GM06990 (cell line): ENCODE data around the gene C16orf96.
"Not testable (repeated sequence)": the region's sequence is repeated elsewhere in the genome, so short reads cannot be mapped to it uniquely, and the experiment has no call there.

Source experiments
- DNase-seq: peaks from one replicate; pipeline ENCODE4 v3.0.0-alpha.2; 2011; ENCODE audit not compliant: insufficient read length; ENCODE audit errors: extremely low read depth
- H3K27me3 ChIP-seq: replicated peaks from 2 replicates; pipeline ENCODE4 v1.6.0; 2011; ENCODE audit warnings: low read length; ENCODE audit not compliant: control insufficient read depth, insufficient read depth
- H3K36me3 ChIP-seq: 2 replicates; pipeline ENCODE4 v1.5.1; 2011; ENCODE audit warnings: low read length; ENCODE audit not compliant: control insufficient read depth, insufficient read depth
- H3K4me3 ChIP-seq: replicated peaks from 2 replicates; pipeline ENCODE4 v1.5.1; 2011; ENCODE audit warnings: low read depth, mild to moderate bottlenecking, control low read depth, low read length
- TF ChIP-seq, protein P1 (sequence below): IDR thresholded peaks from 2 replicates; pipeline ENCODE4 v1.5.1; 2011; ENCODE audit warnings: low read length, control low read depth, mild to moderate bottlenecking, inconsistent platforms; ENCODE audit not compliant: insufficient read depth, poor library complexity, severe bottlenecking

The C16orf96 gene

DNA sequence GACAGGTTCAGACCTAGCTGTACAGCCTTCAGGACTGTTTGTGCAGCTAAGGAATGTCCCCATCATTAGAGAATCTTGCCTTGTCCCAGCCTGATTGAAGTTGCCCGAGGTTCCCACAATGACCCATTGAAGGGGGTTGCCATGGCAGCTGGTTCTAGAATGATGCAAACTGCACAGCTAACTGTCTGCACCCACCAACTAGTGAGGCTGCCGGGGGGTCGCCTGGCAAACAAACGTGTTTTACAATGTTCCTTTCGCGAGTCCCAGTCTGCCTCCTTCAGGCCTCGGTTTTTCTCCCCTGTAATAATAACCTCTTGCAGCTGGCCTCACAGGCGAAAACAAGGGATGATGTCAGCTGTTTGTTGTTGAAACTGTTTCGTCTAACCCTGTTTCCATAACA is 5.5 kb downstream of the C16orf96 start:
- Histone ChIP-seq H3K36me3 (no peaks in the 10 kb centered on the region), H3K27me3 (no peaks in the 10 kb centered on the region; the same call in 1 of the 2 replicates), H3K4me3 (no peak overlapping the region)
- no peak for DNase-seq
- TF ChIP-seq, protein P1, sequence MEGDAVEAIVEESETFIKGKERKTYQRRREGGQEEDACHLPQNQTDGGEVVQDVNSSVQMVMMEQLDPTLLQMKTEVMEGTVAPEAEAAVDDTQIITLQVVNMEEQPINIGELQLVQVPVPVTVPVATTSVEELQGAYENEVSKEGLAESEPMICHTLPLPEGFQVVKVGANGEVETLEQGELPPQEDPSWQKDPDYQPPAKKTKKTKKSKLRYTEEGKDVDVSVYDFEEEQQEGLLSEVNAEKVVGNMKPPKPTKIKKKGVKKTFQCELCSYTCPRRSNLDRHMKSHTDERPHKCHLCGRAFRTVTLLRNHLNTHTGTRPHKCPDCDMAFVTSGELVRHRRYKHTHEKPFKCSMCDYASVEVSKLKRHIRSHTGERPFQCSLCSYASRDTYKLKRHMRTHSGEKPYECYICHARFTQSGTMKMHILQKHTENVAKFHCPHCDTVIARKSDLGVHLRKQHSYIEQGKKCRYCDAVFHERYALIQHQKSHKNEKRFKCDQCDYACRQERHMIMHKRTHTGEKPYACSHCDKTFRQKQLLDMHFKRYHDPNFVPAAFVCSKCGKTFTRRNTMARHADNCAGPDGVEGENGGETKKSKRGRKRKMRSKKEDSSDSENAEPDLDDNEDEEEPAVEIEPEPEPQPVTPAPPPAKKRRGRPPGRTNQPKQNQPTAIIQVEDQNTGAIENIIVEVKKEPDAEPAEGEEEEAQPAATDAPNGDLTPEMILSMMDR: no peak

DNA sequence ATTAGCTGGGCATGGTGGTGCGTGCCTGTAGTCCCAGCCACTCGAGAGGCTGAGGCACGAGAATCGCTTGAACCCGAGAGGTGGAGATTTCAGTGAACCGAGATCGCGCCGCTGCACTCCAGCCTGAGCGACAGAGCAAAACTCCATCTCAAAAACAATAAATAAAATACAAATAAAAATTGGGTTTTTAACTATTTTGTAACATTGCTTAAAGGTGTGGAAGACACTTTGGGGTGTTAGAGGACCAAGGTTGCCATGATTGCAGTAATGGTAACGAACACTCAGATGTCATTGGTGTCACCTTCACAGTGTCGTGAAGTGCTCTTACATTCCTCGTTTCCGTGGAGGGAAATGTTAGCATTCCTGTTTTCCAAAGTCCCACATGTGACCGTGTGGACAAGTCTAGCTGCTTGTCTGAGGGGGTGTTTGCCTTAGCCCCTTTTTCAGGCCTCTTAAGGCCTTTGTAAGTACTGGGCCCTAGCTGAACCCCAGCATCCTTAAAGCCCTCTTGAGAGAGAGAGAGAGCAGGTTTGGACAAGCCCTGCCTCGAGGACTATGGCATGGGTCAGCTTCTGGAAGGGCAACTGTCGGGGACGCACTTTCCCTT is 8.6 kb downstream of the C16orf96 start:
- Histone ChIP-seq H3K36me3 (no peaks in the 10 kb centered on the region), H3K27me3 (no peaks in the 10 kb centered on the region; the same call in 1 of the 2 replicates), H3K4me3 (no peak overlapping the region)
- no peak for DNase-seq
- TF ChIP-seq, protein P1: no peak

DNA sequence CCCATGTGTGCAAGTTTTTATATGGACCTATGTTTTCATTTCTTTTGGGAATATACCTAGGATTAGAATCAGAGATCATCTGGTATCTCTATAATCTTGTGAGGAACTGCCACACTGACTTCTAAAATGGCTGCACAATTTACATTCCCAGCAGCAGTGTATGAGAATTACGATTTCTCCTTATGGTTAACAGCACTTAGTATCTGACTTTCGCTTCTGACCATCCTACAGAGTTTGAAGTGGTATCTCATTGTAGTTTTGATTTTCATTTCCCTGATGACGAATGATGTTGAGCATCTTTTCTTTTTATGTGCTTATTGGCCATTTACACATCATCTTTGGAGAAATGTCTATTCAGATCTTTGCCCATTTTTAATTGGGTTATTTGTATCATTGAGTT is 10.0 kb downstream of the C16orf96 start:
- TF ChIP-seq, protein P1: no peak
- no peak for DNase-seq
- H3K27me3 ChIP-seq: no peaks in the 10 kb centered on the region; the same call in 1 of the 2 replicates
- H3K4me3 ChIP-seq: no peak overlapping the region
- no peaks in the 10 kb centered on the region for H3K36me3 ChIP-seq

DNA sequence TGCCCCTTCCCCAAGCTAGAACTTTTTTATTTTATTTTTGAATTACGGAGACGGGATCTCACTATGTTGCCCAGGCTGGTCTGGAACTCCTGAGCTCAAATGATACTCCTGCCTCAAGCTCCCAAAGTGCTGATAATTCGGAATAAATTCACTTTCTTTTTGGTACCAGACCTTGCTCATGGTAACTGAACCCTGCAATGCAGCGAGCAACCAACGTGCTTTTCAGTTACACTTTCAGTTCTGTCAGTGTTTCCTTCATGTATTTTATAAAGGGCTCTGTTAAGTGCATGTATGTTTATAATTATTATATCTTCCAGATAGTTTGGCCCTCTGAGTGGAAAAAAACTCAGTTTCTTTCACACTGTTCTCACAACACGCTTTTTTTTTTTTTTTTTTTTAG is 13.9 kb downstream of the C16orf96 start:
- Histone ChIP-seq H3K27me3 (no peaks in the 10 kb centered on the region), H3K36me3 (no peaks in the 10 kb centered on the region), H3K4me3 (no peak overlapping the region)
- DNase-seq: no peak
- TF ChIP-seq, protein P1: no peak

DNA sequence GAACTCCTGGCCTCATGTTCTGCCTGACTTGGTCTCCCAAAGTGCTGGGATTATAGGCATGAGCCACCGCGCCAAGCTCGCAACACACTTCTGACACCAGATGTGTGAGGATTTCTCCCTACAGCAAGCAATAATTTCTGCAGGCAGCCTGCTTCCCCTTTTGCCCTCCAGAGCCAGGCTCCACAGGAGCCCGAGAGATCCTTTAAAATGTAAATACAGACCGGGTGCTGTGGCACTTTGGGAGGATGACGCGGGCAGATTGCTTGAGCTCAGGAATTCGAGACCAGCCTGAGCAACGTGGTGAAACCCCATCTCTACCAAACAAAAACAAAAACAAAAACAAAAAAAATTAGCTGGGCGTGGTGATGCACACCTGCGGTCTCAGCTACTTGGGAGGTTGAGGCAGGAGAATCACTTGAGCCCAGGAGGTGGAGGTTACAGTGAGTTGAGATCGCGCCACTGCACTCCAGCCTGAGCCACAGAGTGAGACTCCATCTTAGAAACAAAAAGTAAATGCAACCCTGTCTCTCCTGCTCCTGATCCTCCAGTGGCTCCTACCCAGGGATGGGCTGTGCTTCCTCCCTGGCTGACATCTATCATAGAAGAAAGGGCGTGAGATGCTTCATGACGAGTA is 14.7 kb downstream of the C16orf96 start:
- no peaks in the 10 kb centered on the region for H3K36me3 ChIP-seq
- no peak overlapping the region for H3K4me3 ChIP-seq
- H3K27me3 ChIP-seq: no peaks in the 10 kb centered on the region
- TF ChIP-seq, protein P1: no peak
- no peak for DNase-seq

DNA sequence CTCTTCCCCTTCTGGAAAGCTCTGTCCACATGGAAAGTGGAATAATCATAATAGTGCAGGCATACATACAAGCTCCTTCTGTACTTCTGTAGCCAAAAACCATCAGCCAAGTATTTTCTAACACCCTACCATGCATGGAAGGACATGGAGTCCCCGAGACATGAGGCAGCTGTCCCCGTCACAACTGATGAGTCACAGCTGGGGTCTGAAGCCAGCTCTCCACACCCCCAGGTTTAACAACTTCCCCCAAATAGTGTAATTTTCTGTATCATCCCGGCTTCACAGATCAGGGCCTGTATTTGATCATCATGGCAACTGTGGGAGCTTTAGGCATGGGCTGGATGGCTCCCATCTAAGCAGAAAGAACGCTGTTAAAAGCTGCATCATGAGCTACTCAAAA is 16.6 kb downstream of the C16orf96 start:
- TF ChIP-seq, protein P1: no peak
- no peak overlapping the region for H3K4me3 ChIP-seq
- no peak for DNase-seq
- no peaks in the 10 kb centered on the region for H3K36me3 ChIP-seq
- H3K27me3 ChIP-seq: no peaks in the 10 kb centered on the region

DNA sequence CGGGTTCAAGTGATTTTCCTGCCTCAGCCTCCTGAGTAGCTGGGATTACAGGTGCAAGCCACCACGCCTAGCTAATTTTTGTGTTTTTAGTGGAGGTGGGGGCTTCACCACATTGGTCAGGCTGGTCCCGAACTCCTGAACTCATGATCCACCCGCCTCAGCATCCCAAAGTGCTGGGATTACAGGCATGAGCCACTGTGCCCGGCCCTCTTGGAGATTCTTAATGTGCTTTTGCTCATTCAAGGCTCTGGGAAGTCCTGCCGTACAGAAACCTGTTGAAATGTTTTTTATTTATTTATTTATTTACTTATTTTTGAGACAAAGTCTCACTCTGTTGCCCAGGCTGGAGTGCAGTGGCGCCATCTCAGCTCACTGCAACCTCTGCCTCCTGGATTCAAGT is 17.8 kb downstream of the C16orf96 start:
- not testable (repeated sequence) for H3K36me3 ChIP-seq, H3K27me3 ChIP-seq, H3K4me3 ChIP-seq, DNase-seq
